ENCODE results near the gene NKD1.

Gene NKD1

DNA sequence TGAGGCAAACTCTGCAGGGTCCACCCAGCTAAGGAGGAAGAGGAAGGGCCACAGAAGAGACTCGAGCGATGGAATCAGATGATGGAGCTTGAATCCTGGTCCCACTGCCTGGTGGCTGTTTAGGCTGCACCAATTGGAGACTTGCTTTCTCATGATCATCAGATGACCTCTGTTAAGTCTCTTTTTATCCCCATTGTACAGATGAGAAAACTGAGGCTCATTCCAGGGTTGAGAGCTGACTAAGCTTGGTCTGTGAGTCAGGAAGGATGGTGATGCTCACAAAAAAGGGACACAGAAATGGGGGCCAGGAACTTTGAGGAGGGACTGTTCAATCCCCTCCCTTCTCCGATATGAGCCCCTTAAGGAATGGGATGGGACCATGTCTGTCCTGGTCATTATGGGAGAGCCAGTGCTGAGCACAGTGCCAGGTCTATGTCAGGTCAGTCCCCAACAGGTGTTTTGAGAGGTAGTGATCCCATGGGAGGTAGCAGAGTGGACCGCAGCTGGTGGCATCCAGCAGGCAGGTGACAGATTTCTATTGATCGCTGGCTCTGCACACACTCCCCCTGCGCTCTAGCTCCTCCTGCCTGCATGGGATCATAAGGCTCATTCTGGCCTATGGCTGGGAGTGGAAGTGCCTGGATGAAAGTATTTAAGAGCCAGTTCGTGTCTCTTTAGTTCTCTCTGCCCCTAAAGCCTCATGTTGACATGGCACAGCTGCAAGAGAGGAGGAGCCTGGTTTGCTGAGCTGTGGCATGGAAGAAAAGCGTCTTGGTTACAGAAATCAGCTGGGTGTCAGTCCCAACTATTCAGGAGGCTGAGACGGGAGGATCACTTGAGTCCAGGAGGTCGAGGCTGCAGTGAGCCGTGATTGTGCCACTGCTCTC is 105.7 kb downstream of the NKD1 start:
- H3K4me3 ChIP-seq, result no peak overlapping the region
- no peak for TF ChIP-seq Cebpa-rat (IDR thresholded peaks at IDR 0.05)
- H3K9me3 ChIP-seq (replicated peaks in 1 of 11), result peaks cover 0 to 8% (median 5%) of the 10 kb centered on the region in 11 experiments; a peak in 5 of 22 replicates
- no peak overlapping the region for H3K27ac ChIP-seq
- H4K20me1 ChIP-seq, result no peaks in the 10 kb centered on the region
- peaks cover 5 to 14% (median 10%) of the 10 kb centered on the region in 10 experiments; a peak in 17 of 20 replicates for H3K4me1 ChIP-seq
- H3K27me3 ChIP-seq, result no peaks in the 10 kb centered on the region
- H3K9ac ChIP-seq, result no peak overlapping the region
- no peak overlapping the region for H3K4me2 ChIP-seq
- no peaks in the 10 kb centered on the region for H3K36me3 ChIP-seq

DNA sequence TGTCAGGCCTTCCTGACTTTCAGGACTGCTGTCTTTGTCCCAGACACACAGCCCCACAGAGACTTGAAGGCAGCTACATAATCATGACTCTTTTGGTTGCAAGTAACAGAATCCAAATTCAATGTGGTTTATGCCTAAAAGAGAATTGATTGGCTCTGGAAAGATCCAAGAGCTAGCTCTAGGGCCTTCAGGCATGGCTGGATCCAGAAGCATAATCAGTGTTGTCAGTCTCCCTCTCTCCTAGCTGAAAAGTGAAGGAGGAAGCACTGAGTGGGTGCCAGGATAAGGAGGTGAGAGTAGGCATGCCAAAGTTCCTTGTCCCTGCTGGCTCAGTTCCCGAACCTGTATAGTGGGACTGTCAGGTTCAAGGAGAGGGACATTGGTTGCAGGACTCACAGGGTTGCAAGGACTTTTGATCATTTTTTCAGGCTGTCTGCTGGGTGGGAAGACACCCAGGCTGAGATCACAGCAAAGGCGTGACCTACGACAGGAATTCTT is 107.4 kb downstream of the NKD1 start:
- H3K4me2 ChIP-seq, result no peak overlapping the region
- peaks cover 5 to 17% (median 11%) of the 10 kb centered on the region in 10 experiments; a peak in 17 of 20 replicates for H3K4me1 ChIP-seq
- no peak overlapping the region for H3K9ac ChIP-seq
- no peak overlapping the region for H3K4me3 ChIP-seq
- no peaks in the 10 kb centered on the region for H3K27me3 ChIP-seq
- no peak overlapping the region for H3K27ac ChIP-seq
- no peaks in the 10 kb centered on the region for H3K36me3 ChIP-seq
- TF ChIP-seq Cebpa-rat (IDR thresholded peaks at IDR 0.05), result no peak
- H3K9me3 ChIP-seq (replicated peaks in 1 of 11), result peaks cover 0 to 8% (median 5%) of the 10 kb centered on the region in 11 experiments; a peak in 5 of 22 replicates
- H4K20me1 ChIP-seq, result no peaks in the 10 kb centered on the region

DNA sequence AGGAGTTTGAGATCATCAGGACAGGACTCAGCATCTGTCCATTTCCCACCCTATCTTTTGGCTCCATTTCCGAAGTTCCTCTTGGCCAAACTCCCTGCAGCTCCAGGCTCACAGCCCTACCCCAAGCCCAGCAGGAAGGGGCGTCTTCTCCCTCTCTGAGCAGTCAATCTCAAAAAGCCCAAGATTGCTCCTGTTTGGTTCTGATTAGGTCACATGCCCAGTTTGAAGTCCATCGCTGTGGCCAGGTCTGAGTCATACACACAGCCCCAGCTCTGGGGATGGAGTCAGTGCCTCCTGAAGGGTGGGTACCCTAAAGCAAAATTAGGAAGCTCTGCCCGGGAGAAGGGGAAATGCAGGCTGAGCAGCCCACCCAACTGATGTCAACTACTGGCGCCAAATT is 109.0 kb downstream of the NKD1 start:
- Histone ChIP-seq H3K27me3 (no peaks in the 10 kb centered on the region), H3K9ac (no peak overlapping the region), H3K4me3 (no peak overlapping the region), H3K4me1 (peaks cover 5 to 17% (median 11%) of the 10 kb centered on the region in 10 experiments; a peak in 17 of 20 replicates), H3K4me2 (peak overlapping the region in 10 of 11 experiments; percentile 11 to 58 (median 37); a peak in 16 of 22 replicates), H3K36me3 (no peaks in the 10 kb centered on the region), H3K9me3 (replicated peaks in 1 of 11) (peaks cover 0 to 1% (median 0%) of the 10 kb centered on the region in 11 experiments; a peak in 2 of 22 replicates), H4K20me1 (no peaks in the 10 kb centered on the region), H3K27ac (no peak overlapping the region)
- no peak for TF ChIP-seq Cebpa-rat (IDR thresholded peaks at IDR 0.05)

DNA sequence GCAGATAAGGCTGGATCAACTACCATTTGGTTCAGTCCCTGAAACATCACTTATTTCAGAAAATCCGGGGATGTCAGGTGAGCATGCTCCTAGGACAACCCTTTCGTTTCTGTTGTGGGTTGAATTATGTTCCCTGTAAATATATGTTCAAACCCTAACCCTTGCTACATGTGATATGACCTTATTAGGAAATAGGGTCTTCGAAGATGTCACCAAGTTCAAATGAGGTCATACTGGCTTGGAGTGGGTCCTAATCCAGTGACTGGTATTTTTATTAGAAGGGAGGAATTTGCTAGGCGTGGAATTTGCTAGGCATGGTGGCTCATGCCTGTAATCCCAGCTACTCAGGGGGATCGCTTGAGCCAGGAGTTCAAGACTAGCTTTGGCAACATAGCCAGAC is 111.6 kb downstream of the NKD1 start:
- Histone ChIP-seq H3K27ac (no peak overlapping the region), H3K9me3 (replicated peaks in 1 of 11) (no peaks in the 10 kb centered on the region), H3K4me2 (no peak overlapping the region), H3K9ac (no peak overlapping the region), H3K27me3 (no peaks in the 10 kb centered on the region), H3K36me3 (no peaks in the 10 kb centered on the region), H3K4me3 (no peak overlapping the region), H4K20me1 (no peaks in the 10 kb centered on the region), H3K4me1 (peaks cover 7 to 22% (median 16%) of the 10 kb centered on the region in 10 experiments)
- no peak for TF ChIP-seq Cebpa-rat (IDR thresholded peaks at IDR 0.05)

DNA sequence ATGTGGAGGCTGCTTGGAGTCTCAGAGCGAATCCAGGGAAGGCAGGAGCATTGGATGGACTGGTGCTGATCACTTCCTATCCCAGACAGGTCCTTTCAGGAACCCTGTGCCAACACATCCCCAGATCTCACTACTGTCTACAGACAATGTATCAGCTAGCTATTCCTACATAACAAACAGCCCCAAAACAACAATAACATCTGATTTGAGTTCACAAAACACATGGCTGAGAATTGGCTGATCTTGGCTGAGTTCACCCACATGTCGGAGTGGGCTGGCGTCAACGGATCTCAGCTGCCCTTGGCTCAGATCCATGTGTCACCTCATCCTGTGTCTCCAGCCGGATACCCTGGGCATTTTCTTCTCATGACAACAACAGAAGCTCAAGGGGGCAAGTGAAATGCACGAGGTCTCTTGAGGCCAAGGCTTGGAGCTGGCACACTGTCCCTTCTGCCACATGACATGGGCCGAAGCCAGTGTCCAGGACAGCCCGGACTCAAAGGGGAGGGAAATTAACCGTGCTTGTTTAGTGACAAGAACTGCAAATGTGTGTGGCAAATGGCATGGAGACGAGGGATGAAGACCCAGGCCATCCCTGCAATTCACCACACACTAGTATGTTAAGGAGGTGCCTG is 114.2 kb downstream of the NKD1 start:
- H3K27me3 ChIP-seq, result no peaks in the 10 kb centered on the region
- no peaks in the 10 kb centered on the region for H4K20me1 ChIP-seq
- H3K27ac ChIP-seq, result no peak overlapping the region
- no peak for TF ChIP-seq Cebpa-rat (IDR thresholded peaks at IDR 0.05)
- no peaks in the 10 kb centered on the region for H3K36me3 ChIP-seq
- no peak overlapping the region for H3K4me3 ChIP-seq
- no peak overlapping the region for H3K9ac ChIP-seq
- H3K4me2 ChIP-seq, result no peak overlapping the region
- H3K9me3 ChIP-seq (replicated peaks in 1 of 11), result no peaks in the 10 kb centered on the region
- H3K4me1 ChIP-seq, result peaks cover 17 to 35% (median 27%) of the 10 kb centered on the region in 10 experiments

DNA sequence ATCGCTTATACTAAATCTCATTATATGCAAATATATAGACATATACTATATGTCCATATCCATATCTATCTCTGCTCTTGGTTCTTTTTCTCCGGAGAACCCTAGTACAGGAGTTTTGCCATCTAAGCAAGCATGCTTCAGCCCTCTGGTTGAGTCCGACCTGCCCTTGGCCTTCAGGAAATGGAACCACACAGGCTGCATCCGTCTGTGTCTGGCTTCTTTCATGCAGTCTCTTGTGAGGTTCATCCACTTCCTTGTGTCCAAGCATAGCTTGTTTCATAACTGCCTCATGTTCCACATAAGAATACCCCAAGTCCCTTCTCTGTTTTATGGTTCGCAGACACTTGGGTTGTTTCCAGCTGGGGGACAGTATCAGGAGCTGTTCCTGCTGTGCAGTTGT is 116.1 kb downstream of the NKD1 start:
- 0 out of 22 replicates have a peak, but pooled peaks cover 0 to under 1% (median 0%) of the 10 kb centered on the region in 11 experiments for H3K36me3 ChIP-seq
- no peak for TF ChIP-seq Cebpa-rat (IDR thresholded peaks at IDR 0.05)

DNA sequence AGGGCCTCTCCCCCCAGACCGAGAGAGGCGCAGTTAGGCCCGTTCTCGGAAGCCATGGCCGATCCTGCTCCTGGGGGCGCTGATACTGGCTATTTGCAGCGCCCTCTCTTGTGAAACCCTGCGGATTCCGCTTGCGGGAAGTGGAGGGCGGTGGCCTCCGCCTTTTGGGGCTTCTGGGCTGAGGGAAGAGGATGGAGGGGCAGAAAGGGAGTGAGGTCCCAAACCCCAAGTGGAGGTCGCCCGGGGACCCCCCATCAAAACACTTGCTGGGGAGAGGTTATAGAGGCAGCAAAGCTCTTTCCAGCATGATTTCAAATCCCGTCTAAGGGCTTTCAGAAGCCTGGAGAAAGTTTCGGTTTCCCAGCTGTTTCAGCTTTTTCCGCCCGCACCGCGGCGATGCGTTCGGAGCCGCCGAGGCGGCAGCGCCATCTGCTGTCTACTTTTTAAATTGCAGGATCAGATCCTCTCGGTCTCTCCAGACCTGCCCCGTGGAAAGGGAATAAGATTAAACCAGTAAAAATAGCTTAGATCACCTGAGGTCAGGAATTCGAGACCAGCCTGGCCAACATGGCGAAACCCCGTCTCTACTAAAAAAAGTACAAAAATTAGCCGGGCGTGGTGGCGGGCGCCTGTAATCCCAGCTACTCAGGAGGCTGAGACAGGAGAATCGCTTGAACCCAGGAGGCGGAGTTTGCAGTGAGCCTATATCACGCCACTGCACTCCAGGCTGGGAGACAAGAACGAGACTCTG is 117.1 kb downstream of the NKD1 start:
- 0 out of 22 replicates have a peak, but pooled peaks cover 0 to 8% (median 0%) of the 10 kb centered on the region in 11 experiments for H4K20me1 ChIP-seq
- peak overlapping the region; percentile 44 to 84 (median 65); a peak in 19 of 22 replicates for H3K27ac ChIP-seq
- H3K27me3 ChIP-seq, result no peaks in the 10 kb centered on the region
- H3K36me3 ChIP-seq, result peaks cover 0 to 10% (median 0%) of the 10 kb centered on the region in 11 experiments; a peak in 4 of 22 replicates
- TF ChIP-seq Cebpa-rat (IDR thresholded peaks at IDR 0.05), result no peak
- peak overlapping the region; percentile 61 to 77 (median 71) for H3K9ac ChIP-seq
- H3K9me3 ChIP-seq (replicated peaks in 1 of 11), result no peaks in the 10 kb centered on the region
- peaks cover 40 to 58% (median 47%) of the 10 kb centered on the region in 10 experiments for H3K4me1 ChIP-seq
- H3K4me2 ChIP-seq, result peak overlapping the region; percentile 79 to 95 (median 88)
- peak overlapping the region; percentile 42 to 66 (median 52); a peak in 19 of 20 replicates for H3K4me3 ChIP-seq

More for the DNA sequence above, 116.1 kb downstream of the NKD1 start:
- no peaks in the 10 kb centered on the region for H3K9me3 ChIP-seq (replicated peaks in 1 of 11)
- no peak overlapping the region for H3K4me3 ChIP-seq
- H4K20me1 ChIP-seq, result 0 out of 22 replicates have a peak, but pooled peaks cover 0 to 8% (median 0%) of the 10 kb centered on the region in 11 experiments
- no peak overlapping the region; a peak in 1 of 22 replicates for H3K9ac ChIP-seq
- peak overlapping the region in 10 of 11 experiments; percentile 81 to 95 (median 88); a peak in 13 of 22 replicates for H3K4me2 ChIP-seq
- peaks cover 34 to 47% (median 37%) of the 10 kb centered on the region in 10 experiments for H3K4me1 ChIP-seq
- peak overlapping the region in 4 of 11 experiments; percentile 67 to 84 (median 72); a peak in 5 of 22 replicates for H3K27ac ChIP-seq
- H3K27me3 ChIP-seq, result no peaks in the 10 kb centered on the region
